Left forelimb (tissue), 1 donor: Measurements from ENCODE around the gene SYCP3.
"Not testable (repeated sequence)": the region's sequence is repeated elsewhere in the genome, so short reads cannot be mapped to it uniquely, and the experiment has no call there.

ENCODE experiments used
- DNase-seq: peaks from one replicate; pipeline ENCODE4 v3.0.0-alpha.2; 2018; ENCODE audit warnings: low spot score

The SYCP3 gene

GRCh38 chr12:101713059-101713682 lies 26.1 kb downstream of the SYCP3 start:
- DNase-seq, result no peak

DNA sequence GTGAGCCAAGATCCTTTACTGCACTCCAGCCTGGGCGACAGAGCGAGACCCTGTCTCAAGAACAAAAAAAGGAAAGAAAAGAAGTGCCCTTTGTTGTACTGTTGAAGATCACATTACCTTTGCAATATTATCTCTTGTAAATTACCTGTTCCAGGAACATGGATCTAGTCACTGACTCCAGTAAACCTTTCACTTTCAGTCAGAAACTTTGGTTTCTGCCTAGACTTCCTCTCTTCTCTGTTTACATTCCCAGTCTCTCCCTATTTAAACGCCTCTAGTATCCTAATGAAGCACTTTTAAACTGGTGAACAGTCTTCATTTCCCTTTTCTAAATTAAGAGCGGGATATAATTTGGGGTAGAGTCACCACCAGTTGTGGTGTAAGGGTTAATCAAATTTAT lies 29.0 kb downstream of the SYCP3 start:
- no peak for DNase-seq

GRCh38 chr12:101707131-101707782 lies 32.0 kb downstream of the SYCP3 start:
- no peak for DNase-seq

GRCh38 chr12:101706403-101706802 lies 32.9 kb downstream of the SYCP3 start:
- DNase-seq, result no peak

DNA sequence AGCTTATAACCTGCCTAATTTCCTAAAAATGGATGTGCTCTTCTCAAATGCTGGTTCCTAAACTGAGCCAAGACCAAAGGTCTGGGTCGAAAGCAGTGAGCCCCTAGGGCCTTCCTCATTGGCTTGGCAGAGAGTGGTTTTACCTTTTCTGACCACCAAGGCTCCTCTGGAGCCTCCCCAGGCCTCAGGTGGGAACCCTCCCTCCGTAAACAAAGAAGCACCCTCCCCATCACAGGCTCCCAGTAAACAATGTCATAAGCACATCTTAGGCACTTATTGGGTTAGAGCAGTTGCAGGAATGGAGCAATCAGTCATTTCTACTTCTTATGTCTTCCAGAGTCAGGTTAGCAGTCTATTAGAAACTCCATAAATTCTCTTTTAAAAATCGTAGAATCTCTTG lies 35.8 kb downstream of the SYCP3 start:
- no peak for DNase-seq

DNA sequence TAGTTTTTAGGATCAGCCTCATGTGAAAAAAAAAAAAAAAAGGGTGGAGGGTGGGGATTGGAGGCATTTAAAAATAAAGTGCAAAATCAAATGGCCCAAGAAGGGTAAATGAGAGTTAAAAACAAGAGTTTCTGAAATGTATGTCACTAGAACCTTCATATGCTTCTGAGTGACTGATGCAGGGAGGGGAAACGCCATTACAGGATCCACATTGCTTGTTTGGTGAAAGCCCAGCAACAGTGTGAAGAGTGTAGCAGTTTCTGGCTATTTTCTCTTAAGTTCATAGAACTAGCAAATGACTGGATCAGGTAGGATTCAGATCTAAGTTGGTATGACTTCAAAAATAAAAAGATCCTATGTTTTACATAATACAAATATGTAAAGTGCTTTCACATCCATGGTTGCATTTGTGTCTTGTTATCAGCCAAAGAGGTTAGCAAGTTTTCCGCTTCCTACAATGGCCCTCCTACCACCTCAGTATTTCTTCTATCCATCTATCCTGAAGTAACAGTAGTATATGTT lies 38.9 kb downstream of the SYCP3 start:
- no peak for DNase-seq

GRCh38 chr12:101698800-101699347 lies 40.4 kb downstream of the SYCP3 start:
- no peak for DNase-seq

DNA sequence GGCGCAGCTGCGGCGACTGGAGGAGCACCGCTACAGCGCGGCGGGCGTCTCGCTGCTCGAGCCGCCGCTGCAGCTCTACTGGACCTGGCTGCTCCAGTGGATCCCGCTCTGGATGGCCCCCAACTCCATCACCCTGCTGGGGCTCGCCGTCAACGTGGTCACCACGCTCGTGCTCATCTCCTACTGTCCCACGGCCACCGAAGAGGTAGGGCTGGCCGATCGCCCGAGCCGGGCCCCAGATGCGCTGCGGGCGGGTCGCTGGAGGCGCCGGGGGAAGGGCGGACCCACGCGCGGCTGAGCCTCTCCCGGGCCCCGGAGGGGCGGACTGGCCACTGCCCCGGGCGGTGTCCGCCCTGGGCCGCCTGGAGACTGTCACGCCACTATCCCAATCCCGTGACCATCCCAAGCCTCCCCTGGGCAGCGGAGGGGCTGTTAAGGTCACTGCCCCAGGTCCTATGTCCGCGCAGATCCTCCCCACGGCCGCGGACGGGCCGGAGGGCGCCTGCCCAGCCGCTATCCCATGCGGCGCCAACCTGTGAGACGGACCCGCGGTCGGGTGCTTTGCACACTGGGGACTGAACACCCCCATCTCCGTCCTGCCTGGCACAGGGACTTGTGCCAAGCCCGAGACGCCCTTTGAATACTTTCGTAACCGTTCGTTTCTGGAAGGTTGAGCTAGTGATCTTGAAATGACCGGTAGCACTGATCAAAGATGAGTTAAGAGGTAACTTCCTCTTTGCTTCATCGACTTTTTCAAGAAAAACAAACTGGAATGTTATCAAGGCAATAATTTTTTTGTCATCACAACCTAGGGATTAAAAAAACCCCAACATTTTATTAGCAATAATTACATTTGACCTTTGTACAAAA lies 41.1 kb downstream of the SYCP3 start:
- peak; percentile 82 for DNase-seq

- DNase-seq, result peak; percentile 80
Measured at GRCh38 chr12:101697197-101697929, 41.9 kb downstream of the SYCP3 start, which contains the start of gene CHPT1. TSS of gene CHPT1 (plus strand) at chr12:101697640. CDS start at chr12:101697862, 222 bp downstream.

DNA sequence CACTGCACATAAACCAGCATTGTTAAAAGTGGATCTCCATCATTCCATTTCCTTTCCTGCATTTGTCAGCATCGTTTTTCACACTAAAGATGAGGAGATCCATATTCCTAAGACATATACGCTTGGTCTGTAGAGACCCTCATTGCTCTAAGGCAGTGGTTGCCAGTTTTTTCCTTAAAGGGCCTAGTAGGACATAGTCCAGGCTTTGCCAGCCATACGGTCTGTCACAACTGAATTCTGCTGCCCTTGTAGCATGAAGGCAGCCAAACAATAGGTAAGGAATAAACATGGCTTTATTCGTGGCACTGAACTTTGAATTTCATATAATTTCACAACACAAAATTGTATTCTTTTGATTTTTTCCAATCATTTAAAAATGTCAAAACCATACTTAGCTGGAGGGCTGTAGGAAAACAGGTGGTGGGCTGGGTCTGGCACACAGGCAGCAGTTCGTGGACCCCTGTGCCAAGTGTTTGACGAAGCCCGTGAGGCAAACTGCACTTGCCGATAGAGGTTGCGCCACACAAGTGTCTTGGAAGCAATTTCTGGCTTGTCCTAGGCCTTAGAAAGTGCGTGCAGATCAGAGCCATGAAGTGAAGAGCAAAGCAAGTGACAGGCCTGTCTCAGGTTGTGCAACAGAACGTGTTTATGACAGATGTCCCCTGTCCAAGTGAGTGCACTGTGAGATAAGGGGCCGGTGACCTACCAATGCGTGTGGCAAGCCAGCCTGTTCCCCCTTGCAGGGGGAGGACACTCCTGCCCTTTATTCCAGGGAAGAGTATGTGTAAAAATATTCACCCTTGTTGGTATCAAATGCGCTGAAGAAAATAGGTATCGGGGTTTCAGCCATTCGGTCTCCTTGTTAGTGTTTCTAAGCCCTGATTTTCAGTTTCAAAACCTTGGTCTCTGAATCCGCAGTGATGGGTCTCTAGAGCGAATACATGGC lies 42.7 kb downstream of the SYCP3 start:
- peak; percentile 64 for DNase-seq

DNA sequence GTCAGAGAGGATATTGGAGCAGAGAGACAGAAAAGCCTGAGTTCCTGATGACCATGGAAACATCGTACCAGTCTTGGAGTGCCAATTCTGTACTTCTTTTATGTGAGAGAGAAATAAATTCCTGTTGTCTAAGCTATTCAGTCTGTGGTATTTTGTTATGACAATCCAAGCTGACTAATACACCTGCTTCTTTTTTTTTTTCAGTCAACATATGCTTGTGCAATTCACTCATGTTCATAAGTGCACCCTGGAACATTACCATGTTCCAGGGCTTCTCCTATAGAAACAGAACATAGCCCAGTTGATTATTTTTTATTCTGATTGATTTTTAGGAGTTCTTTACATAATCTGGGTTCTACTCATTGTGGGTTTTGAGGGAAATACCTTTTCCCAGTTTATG lies 43.6 kb downstream of the SYCP3 start:
- DNase-seq, result no peak

- DNase-seq, result no peak
Measured at GRCh38 chr12:101694986-101695385, 44.3 kb downstream of the SYCP3 start.

DNA sequence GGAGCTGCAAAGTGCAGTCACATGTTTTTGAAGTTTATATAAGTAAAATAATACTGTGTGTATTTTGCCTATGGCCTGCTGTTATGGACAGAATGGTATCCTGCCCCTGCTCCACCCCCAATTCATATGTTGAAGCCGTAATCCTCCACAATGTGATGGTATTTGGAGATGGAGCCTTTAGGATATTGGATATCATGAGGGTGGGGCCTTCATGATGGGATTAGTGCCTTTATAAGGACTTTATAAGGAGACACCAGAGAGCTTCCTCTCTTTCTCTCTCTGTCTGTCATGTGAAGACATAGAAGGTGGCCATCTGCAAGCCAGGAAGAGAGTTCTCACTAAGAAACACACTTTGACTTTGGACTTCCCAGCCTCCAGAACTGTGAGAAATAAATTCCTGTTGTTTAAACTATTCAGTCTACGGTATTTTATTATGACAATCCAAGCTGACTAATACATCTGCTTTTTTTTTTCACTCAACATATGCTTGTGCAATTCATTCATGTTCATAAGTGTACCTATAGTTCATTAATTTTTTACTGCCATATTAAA lies 44.9 kb downstream of the SYCP3 start:
- no peak for DNase-seq

DNA sequence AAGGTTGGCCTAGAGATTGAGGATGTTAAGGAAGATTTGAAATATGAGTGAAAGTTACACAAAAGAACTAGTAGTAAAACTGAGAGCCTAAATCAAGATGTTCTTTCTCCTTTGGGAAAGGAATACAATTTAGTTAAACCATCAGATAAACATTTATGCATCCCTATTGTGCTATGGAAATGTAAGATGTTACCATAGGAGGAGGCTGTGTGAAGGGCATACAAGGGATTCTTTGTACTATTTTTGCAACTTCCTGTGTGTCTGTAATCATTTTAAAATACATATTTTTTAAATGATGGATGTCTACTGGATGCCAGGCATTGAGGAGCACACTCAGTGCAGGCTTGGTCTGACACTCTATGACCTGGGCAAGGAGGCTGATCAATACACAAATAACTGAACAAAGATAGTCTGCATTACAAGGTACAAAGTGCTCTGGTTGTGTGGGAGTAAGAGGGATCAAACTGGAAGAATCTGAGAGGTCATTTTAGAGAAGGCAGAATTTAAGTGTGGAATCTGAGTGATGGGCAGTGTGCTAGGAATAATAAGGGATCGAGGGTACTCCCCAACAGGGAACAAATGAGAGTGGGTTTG lies 47.7 kb downstream of the SYCP3 start:
- DNase-seq, result no peak

DNA sequence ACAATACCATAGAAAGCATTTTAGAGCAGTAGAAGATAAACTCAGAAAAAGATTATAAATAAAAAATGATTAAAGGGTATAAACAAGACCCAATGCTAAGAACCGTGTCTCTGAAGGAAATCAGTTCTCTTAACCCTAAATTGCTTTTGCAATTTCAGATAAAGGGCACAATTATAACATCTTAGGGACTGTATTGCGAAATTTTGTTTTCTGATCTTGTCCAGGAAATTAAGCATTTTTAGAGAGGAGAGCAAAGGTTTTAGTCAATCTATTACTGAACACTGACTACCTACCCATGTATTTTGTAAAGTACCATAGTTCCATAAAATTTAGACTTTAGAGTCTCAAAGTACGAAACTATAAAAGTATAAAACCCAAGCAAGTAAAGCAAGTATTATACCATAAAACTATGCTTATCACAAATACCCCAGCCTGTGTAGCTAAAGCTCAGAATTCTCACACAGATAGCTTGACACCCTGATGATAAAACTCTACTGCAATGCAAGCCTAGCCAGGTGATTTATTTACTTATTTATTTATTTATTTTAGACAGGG lies 48.6 kb downstream of the SYCP3 start:
- no peak for DNase-seq

- DNase-seq, result no peak
Measured at GRCh38 chr12:101686176-101686575, 53.1 kb downstream of the SYCP3 start.

- DNase-seq, result no peak
Measured at GRCh38 chr12:101685092-101685491, 54.2 kb downstream of the SYCP3 start.

DNA sequence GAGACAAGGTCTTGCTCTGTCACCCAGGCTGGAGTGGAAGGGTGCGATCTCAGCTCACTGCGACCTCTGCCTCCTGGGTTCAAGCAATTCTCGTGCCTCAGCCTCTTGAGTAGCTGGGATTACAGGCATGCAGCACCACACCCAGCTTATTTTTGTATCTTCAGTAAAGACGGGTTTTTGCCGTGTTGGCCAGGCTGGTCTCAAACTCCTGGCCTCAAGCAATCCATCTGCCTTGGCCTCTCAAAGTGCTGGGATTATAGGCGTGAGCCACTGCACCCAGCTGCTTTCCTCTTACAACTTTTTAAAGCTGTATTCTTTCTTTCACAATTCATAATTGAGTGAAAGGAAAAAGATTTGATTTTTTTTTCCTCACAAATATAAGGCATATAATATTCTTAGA lies 57.6 kb downstream of the SYCP3 start:
- DNase-seq, result not testable (repeated sequence)

- no peak for DNase-seq
Measured at GRCh38 chr12:101680647-101681046, 58.6 kb downstream of the SYCP3 start.
